Mucosa of descending colon (tissue), 3 donors: ENCODE data around the gene E4F1. TPM values are rescaled to one million over a fixed set of nuclear protein-coding genes. Genes with fewer than 3 reads are reported as not detected.
A peak's percentile ranks its signal among the peaks of the same experiment; 100 is the strongest.

ENCODE experiments used
- ATAC-seq: fragments of 200-7000 bp; cut with Tn5 transposase; one replicate; pipeline ENCODE4 v1.9.1; 2020; ENCODE audit warnings: mild to moderate bottlenecking, moderate library complexity
- DNase-seq, 3 donors: peaks; one replicate each; pipeline ENCODE4 v3.0.0-alpha.2; 2020
- H3K36me3 ChIP-seq: fragments of 200-600 bp; one replicate; pipeline ENCODE4 v1.8.0; 2021; ENCODE audit warnings: low read depth, mild to moderate bottlenecking
- H3K4me1 ChIP-seq: fragments of 200-600 bp; one replicate; pipeline ENCODE4 v1.8.0; 2021; ENCODE audit warnings: low read depth, mild to moderate bottlenecking
- H3K4me3 ChIP-seq: fragments of 200-600 bp; one replicate; pipeline ENCODE4 v1.8.0; 2021; ENCODE audit warnings: mild to moderate bottlenecking
- H3K9me3 ChIP-seq: fragments of 200-600 bp; one replicate; pipeline ENCODE4 v1.8.0; 2021; ENCODE audit warnings: mild to moderate bottlenecking
- intact Hi-C, 2 donors: fragments of 100-400 bp; cut with DNase I in 1 of 2; cut with micrococcal nuclease in 1 of 2; formaldehyde crosslinking; loops; one replicate each; pipeline versions ENCODE4 v1.11.0 to v1.11.1; 2022; cut with DNase I, micrococcal nuclease
- total RNA-seq, 3 donors: library from RNA; stranded (reverse); fragmentation: NEBNext Ultra II Directional in 2 of 3; extraction: Animal tissue kit (Norgen Biotek cat#: 25700) in 2 of 3; gene quantifications; one replicate each; pipeline versions ENCODE4 v1.2.1 to v1.2.4, GENCODE V29; 2021 to 2023
- TF ChIP-seq, protein P1 (sequence below): fragments of 200-600 bp; IDR thresholded peaks from one replicate; pipeline ENCODE4 v1.8.0; 2022; ENCODE audit warnings: antibody characterized with exemption, mild to moderate bottlenecking
- donor health status: DM: no; HTN: no; CAD: no; lungs with moderate emphysema.
- donor health status: DM: no; HTN: no; CAD: no.
- donor health status: DM: no; HTN: yes; CAD: no.

E4F1 gene
- total RNA-seq, 3 donors from 2014 or later: 23.5 to 28.3 (median 24.2) TPM

DNA sequence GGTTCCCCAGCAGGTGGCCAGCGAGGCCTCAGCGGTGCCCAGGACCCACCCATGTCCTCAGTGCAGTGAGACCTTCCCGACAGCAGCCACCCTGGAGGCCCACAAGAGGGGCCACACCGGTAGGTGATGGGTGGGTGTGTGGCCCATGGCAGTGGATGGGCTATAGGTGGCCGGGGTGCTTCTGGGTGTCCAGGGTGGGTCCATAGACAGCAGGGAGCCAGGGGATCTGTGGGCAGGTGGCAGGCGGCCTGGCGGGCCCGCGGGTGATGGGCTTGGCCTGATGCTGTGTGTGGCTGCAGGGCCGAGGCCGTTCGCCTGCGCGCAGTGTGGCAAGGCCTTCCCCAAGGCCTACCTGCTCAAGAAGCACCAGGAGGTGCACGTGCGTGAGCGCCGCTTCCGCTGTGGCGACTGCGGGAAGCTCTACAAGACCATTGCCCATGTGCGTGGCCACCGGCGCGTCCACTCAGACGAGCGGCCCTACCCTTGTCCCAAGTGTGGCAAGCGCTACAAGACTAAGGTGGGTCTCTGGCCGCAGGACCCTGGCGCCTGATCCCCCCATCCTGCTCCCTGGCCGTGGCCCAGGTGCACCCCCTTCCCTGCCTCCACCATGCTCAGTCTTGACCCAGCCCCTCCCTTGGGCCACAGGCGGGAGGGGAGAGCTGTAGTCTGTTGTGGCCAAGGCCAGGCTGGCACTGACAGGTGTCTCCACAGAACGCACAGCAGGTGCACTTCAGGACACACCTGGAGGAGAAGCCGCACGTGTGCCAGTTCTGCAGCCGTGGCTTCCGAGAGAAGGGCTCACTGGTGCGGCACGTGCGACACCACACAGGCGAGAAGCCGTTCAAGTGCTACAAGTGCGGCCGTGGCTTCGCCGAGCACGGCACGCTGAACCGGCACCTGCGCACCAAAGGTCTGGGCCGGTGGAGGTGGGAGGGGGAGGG lies 10.8 kb downstream of the E4F1 start:
- ATAC-seq (no peak), DNase-seq (no peak)
- TF ChIP-seq, protein P1, sequence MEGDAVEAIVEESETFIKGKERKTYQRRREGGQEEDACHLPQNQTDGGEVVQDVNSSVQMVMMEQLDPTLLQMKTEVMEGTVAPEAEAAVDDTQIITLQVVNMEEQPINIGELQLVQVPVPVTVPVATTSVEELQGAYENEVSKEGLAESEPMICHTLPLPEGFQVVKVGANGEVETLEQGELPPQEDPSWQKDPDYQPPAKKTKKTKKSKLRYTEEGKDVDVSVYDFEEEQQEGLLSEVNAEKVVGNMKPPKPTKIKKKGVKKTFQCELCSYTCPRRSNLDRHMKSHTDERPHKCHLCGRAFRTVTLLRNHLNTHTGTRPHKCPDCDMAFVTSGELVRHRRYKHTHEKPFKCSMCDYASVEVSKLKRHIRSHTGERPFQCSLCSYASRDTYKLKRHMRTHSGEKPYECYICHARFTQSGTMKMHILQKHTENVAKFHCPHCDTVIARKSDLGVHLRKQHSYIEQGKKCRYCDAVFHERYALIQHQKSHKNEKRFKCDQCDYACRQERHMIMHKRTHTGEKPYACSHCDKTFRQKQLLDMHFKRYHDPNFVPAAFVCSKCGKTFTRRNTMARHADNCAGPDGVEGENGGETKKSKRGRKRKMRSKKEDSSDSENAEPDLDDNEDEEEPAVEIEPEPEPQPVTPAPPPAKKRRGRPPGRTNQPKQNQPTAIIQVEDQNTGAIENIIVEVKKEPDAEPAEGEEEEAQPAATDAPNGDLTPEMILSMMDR: no peak
- Histone ChIP-seq H3K4me3 (no peak overlapping the region), H3K4me1 (peaks cover 22% of the 10 kb centered on the region), H3K36me3 (peaks cover 3% of the 10 kb centered on the region), H3K9me3 (no peaks in the 10 kb centered on the region)
- intact Hi-C loops: no loop called here

DNA sequence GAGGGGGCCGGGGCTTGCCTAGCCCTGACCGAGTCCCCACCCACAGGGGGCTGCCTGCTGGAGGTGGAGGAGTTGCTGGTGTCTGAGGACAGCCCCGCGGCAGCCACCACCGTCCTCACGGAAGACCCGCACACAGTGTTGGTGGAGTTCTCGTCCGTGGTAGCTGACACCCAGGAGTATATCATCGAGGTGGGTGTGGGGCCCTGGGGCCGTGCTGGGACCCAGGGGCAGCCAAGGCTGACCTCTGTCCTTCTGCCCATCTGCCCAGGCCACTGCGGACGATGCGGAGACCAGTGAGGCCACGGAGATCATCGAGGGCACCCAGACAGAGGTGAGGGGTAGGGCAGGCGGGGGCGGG lies 11.4 kb downstream of the E4F1 start:
- no peak for ATAC-seq
- Histone ChIP-seq H3K36me3 (peaks cover 3% of the 10 kb centered on the region), H3K4me1 (peaks cover 22% of the 10 kb centered on the region), H3K9me3 (no peaks in the 10 kb centered on the region), H3K4me3 (no peak overlapping the region)
- TF ChIP-seq, protein P1: no peak
- DNase-seq: no peak
- intact Hi-C loops: no loop called here

DNA sequence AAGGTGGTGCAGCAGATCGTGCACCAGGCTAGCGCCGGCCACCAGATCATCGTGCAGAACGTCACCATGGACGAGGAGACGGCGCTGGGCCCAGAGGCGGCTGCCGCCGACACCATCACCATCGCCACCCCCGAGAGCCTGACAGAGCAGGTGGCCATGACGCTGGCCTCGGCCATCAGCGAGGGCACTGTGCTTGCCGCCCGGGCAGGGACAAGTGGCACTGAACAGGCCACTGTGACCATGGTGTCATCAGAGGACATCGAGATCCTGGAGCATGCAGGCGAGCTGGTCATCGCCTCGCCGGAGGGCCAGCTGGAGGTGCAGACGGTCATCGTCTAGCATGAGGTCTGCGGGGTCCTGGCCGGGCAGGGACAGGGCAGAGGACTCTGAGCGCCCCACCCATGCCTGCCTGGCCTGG lies 11.9 kb downstream of the E4F1 start:
- intact Hi-C loops: no loop called here
- ATAC-seq (no peak), DNase-seq (no peak)
- Histone ChIP-seq H3K4me1 (peaks cover 22% of the 10 kb centered on the region), H3K4me3 (no peak overlapping the region), H3K36me3 (peaks cover 3% of the 10 kb centered on the region), H3K9me3 (no peaks in the 10 kb centered on the region)
- TF ChIP-seq, protein P1: no peak

DNA sequence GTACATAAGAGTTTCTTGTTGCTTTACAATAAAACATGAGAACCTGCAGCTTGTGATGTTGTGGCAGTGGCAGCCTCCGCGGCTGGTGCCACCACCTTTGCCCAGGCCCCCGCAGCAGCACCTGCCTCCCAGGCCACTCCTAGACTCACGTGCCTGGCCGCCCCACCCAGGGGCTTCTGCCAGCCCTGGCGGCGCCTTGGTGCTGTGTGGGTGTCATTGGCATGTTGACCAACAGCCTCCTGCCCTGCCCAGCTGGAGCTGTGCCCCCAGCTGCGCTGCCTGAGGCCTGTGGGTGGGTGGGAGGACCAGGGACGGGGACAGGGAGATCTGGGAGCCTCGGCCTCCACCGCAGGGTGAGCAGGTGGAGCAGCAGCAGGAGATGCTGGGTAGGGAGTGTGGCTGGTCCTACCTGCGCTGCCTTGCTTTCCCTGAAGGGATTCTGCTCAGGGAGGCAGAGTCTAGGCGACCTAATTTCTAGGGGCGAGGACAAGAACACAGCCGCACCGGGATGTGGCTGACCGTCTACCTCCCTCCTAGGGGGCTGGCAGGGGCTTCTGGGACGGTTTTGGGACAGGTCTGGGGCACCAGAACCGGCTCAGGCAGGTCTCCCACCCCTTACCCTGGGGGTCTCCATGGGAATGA lies 12.4 kb downstream of the E4F1 start:
- H3K36me3 ChIP-seq: peaks cover 3% of the 10 kb centered on the region
- DNase-seq (peak; percentile 54 to 59 (median 55)), ATAC-seq (peak; percentile 21)
- TF ChIP-seq, protein P1: no peak
- no peak overlapping the region for H3K4me3 ChIP-seq
- peaks cover 22% of the 10 kb centered on the region for H3K4me1 ChIP-seq
- H3K9me3 ChIP-seq: no peaks in the 10 kb centered on the region
- intact Hi-C loops: no loop called here

DNA sequence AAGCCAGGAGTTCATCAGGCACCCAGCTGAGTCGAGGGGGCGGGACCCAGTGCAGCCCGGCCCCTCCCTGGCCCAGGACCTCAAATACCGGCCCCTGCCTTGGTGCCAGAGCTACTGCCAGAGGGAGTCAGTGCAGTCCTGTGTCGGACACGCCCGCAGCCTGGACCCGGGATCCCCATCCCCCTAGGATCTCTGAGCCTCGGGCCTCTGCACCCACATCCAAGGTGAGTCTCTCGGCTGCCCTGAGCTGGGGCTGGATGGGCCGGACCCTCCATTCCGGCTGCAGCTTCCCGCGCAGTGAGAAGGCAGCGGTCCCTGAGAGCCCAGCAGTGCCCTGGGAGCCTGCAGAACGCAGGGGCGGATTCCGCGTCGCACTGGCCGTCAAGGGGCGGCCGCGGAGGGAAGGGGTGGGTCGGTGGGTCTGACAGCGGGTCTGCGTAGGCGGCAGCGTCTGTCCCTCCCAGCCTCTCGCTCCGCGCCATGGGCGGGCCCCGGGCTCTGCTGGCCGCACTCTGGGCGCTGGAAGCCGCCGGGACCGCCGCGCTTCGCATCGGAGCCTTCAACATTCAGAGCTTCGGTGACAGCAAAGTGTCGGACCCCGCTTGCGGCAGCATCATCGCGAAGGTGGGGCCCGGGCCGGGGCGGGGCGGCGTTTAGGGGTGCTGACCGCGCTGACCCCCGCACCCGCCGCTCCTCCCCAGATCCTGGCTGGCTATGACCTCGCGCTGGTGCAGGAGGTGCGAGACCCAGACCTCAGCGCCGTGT lies 13.1 kb downstream of the E4F1 start, which contains the start of gene DNASE1L2:
Gene DNASE1L2 (plus strand): TSS at position 108 of the 765 bp plus-strand sequence. CDS start 373 bp downstream, at position 481.
- TF ChIP-seq, protein P1: no peak
- no peak within 1 kb of the TSS for H3K4me3 ChIP-seq
- intact Hi-C loops: no loop called here
- H3K36me3 ChIP-seq: peaks cover 3% of the 10 kb centered on the region
- peak; percentile 48 for ATAC-seq
- H3K9me3 ChIP-seq: no peaks in the 10 kb centered on the region
- peaks cover 22% of the 10 kb centered on the region for H3K4me1 ChIP-seq
- DNase-seq: peak in 1 of 3 donors; percentile 52
